ENCODE results near the gene ANKZF1.
A peak's percentile ranks its signal among the peaks of the same experiment; 100 is the strongest.
"Not testable (repeated sequence)": the region's sequence is repeated elsewhere in the genome, so short reads cannot be mapped to it uniquely, and the experiment has no call there.

Gene ANKZF1

DNA sequence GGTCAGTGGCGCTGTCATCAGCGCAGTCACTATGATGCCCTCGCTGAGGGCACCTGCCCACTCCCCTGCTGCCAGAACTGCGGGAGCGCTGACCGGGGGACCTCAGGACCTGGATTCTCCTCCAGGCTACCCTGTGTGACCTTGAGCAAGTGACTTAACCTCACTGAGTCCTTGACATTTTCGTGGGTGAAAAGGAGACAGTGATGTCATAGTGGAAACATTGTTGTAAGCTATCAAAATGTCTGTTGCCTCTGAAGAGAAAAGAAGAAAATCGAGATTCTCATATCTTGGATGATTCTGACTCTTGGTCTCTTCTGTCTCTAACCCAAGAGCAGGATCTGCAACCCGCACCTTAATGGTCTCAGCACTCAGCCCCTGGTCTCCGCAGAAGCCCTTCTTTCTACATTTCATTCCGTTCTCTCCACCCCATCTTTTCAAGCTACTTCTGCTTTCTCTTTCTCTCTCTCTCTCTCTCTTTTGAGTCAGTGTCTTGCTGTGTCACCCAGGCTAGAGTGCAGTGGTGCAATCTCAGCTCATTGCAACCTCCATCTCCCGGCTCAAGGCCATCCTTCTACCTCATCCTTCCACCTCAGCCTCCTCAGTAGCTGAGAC, 25.1 kb downstream of the ANKZF1 start:
- peaks cover 73% of the 10 kb centered on the region for H3K27me3 ChIP-seq (ENCODE audit: control insufficient read depth, insufficient read depth, low read length, poor library complexity, severe bottlenecking)
- H3K36me3 ChIP-seq (ENCODE audit: control insufficient read depth, insufficient read depth, low read length) = no peaks in the 10 kb centered on the region
- no peaks in the 10 kb centered on the region for H3K9me3 ChIP-seq (ENCODE audit: control insufficient read depth, low read length)
- peak overlapping the region; percentile 6 for H3K4me3 ChIP-seq (ENCODE audit: insufficient read depth, low read depth, low read length)
- H3K4me1 ChIP-seq (ENCODE audit: control insufficient read depth, insufficient read depth, low read length) = peaks cover 14% of the 10 kb centered on the region
- H3K27ac ChIP-seq (ENCODE audit: insufficient read depth, low read depth, low read length, poor library complexity, severe bottlenecking) = no peak overlapping the region
- WGBS, 2 experiments = 30 to 32% methylated on average over 12 of the region's 12 CpGs

DNA sequence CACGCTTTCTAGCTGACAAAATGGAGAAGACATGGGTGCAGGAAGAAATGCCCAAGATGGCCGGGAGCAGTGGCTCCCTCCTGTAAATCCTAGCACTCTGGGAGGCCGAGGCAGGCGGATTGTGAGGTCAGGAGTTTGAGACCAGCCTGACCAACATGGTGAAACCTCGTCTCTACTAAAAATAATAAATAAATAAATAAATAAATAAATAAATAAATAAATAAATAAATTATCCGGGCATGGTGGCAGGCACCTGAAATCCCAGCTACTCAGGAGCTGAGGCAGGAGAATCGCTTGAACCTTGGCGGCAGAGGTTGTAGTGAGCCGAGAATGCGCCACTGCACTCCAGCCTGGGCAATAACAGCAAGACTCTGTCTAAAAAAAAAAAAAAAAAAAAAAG, 29.3 kb downstream of the ANKZF1 start:
- 86 to 93% methylated on average over 9 of the region's 10 CpGs for WGBS, 2 experiments
- H3K27me3 ChIP-seq (ENCODE audit: control insufficient read depth, insufficient read depth, low read length, poor library complexity, severe bottlenecking) = peaks cover 58% of the 10 kb centered on the region
- H3K9me3 ChIP-seq (ENCODE audit: control insufficient read depth, low read length); H3K4me1 ChIP-seq (ENCODE audit: control insufficient read depth, insufficient read depth, low read length); H3K36me3 ChIP-seq (ENCODE audit: control insufficient read depth, insufficient read depth, low read length); H3K4me3 ChIP-seq (ENCODE audit: insufficient read depth, low read depth, low read length); H3K27ac ChIP-seq (ENCODE audit: insufficient read depth, low read depth, low read length, poor library complexity, severe bottlenecking): not testable (repeated sequence)

GRCh38 chr2:219261024-219261855, 31.6 kb downstream of the ANKZF1 start:
- Histone ChIP-seq H3K4me1 (ENCODE audit: control insufficient read depth, insufficient read depth, low read length) (peaks cover 1% of the 10 kb centered on the region), H3K27ac (ENCODE audit: insufficient read depth, low read depth, low read length, poor library complexity, severe bottlenecking) (no peak overlapping the region), H3K27me3 (ENCODE audit: control insufficient read depth, insufficient read depth, low read length, poor library complexity, severe bottlenecking) (peaks cover 35% of the 10 kb centered on the region), H3K4me3 (ENCODE audit: insufficient read depth, low read depth, low read length) (no peak overlapping the region), H3K36me3 (ENCODE audit: control insufficient read depth, insufficient read depth, low read length) (no peaks in the 10 kb centered on the region), H3K9me3 (ENCODE audit: control insufficient read depth, low read length) (no peaks in the 10 kb centered on the region)
- WGBS, 2 experiments = 86 to 89% methylated on average over 5 of the region's 5 CpGs

DNA sequence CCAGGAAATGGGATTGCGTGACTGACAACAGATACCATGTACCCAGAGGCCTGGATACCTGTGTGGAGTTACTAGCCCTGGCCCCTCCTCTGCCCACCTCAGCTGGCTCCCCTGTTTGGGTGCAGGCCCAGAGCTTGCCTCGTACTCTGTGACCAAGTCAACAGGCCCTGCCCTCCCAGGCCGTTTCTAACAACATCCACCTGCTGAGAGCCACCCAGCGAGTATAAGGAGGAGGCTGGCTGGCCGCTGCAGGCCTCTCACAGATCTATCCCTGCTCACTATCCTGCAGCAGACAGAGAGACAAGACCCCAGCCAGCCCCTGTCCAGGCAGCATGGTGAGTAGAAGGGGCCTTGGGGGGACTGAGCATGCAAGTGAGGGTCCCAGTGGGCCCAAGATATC, 36.6 kb downstream of the ANKZF1 start:
- no peaks in the 10 kb centered on the region for H3K36me3 ChIP-seq (ENCODE audit: control insufficient read depth, insufficient read depth, low read length)
- H3K27ac ChIP-seq (ENCODE audit: insufficient read depth, low read depth, low read length, poor library complexity, severe bottlenecking) = no peak overlapping the region
- WGBS, 2 experiments = 37 to 49% methylated on average over 5 of the region's 5 CpGs
- no peaks in the 10 kb centered on the region for H3K9me3 ChIP-seq (ENCODE audit: control insufficient read depth, low read length)
- no peak overlapping the region for H3K4me3 ChIP-seq (ENCODE audit: insufficient read depth, low read depth, low read length)
- peaks cover 4% of the 10 kb centered on the region for H3K4me1 ChIP-seq (ENCODE audit: control insufficient read depth, insufficient read depth, low read length)
- peaks cover 15% of the 10 kb centered on the region for H3K27me3 ChIP-seq (ENCODE audit: control insufficient read depth, insufficient read depth, low read length, poor library complexity, severe bottlenecking)

GRCh38 chr2:219266886-219267285, 37.3 kb downstream of the ANKZF1 start:
- no peak overlapping the region for H3K27ac ChIP-seq (ENCODE audit: insufficient read depth, low read depth, low read length, poor library complexity, severe bottlenecking)
- no peaks in the 10 kb centered on the region for H3K36me3 ChIP-seq (ENCODE audit: control insufficient read depth, insufficient read depth, low read length)
- H3K4me3 ChIP-seq (ENCODE audit: insufficient read depth, low read depth, low read length) = no peak overlapping the region
- 87 to 90% methylated on average over 1 of the region's 1 CpG for WGBS, 2 experiments
- H3K9me3 ChIP-seq (ENCODE audit: control insufficient read depth, low read length) = no peaks in the 10 kb centered on the region
- H3K4me1 ChIP-seq (ENCODE audit: control insufficient read depth, insufficient read depth, low read length) = peaks cover 4% of the 10 kb centered on the region
- H3K27me3 ChIP-seq (ENCODE audit: control insufficient read depth, insufficient read depth, low read length, poor library complexity, severe bottlenecking) = peaks cover 9% of the 10 kb centered on the region

DNA sequence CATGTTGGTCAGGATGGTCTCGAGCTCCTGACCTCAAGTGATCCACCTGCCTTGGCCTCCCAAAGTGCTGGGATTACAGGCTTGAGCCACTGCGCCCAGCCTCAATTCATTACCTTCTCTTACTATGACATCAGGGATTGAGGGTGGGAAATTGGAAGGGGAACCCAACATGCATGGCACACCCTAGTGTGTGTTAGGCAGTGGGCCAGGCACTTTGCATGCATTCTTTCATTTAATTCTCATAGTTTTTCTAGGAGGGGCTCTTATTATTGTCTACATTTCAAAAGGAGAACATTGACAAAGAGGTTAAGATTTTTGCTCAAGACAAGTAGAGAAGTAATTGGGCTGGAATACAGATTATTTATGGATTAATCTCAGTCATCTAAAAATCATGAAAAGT, 38.7 kb downstream of the ANKZF1 start:
- Histone ChIP-seq H3K4me1 (ENCODE audit: control insufficient read depth, insufficient read depth, low read length) (peaks cover 4% of the 10 kb centered on the region), H3K36me3 (ENCODE audit: control insufficient read depth, insufficient read depth, low read length) (no peaks in the 10 kb centered on the region), H3K27me3 (ENCODE audit: control insufficient read depth, insufficient read depth, low read length, poor library complexity, severe bottlenecking) (peaks cover 5% of the 10 kb centered on the region), H3K27ac (ENCODE audit: insufficient read depth, low read depth, low read length, poor library complexity, severe bottlenecking) (no peak overlapping the region), H3K4me3 (ENCODE audit: insufficient read depth, low read depth, low read length) (no peak overlapping the region), H3K9me3 (ENCODE audit: control insufficient read depth, low read length) (no peaks in the 10 kb centered on the region)
- 86 to 90% methylated on average over 2 of the region's 2 CpGs for WGBS, 2 experiments

DNA sequence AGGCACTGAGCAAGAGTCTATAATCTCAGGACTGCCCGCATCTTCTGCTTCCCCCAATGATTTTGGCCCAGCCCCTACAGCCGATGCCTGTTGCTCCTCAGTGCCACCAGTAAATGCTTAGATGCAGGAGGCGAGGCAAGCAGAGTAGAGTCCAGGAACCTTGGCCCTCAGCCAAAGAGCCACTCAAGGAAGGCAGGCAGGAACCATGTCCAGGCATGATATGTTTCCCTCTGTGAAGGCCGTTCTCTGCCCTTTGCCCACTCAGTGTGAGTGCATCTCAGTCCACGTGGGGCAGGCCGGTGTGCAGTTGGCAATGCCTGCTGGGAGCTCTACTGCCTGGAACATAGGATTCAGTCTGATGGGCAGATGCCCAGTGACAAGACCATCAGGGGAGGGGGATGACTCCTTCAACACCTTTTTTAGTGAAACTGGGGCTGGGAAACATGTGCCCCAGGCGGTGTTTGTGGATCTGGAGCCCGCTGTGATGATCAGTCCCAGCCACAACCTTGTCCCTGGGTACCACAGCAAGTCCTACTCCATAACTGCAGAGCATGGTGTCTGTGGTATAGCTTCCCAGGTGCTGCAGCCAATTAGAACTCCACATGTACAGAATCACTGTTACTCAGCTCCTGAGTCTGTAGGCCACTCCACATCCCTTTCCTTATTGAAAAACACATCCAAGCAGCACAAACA, 39.9 kb downstream of the ANKZF1 start:
- no peaks in the 10 kb centered on the region for H3K9me3 ChIP-seq (ENCODE audit: control insufficient read depth, low read length)
- H3K27me3 ChIP-seq (ENCODE audit: control insufficient read depth, insufficient read depth, low read length, poor library complexity, severe bottlenecking) = peaks cover 5% of the 10 kb centered on the region
- peaks cover 4% of the 10 kb centered on the region for H3K4me1 ChIP-seq (ENCODE audit: control insufficient read depth, insufficient read depth, low read length)
- no peak overlapping the region for H3K27ac ChIP-seq (ENCODE audit: insufficient read depth, low read depth, low read length, poor library complexity, severe bottlenecking)
- H3K4me3 ChIP-seq (ENCODE audit: insufficient read depth, low read depth, low read length) = no peak overlapping the region
- WGBS, 2 experiments = 87 to 89% methylated on average over 8 of the region's 8 CpGs
- no peaks in the 10 kb centered on the region for H3K36me3 ChIP-seq (ENCODE audit: control insufficient read depth, insufficient read depth, low read length)

- no peaks in the 10 kb centered on the region for H3K9me3 ChIP-seq (ENCODE audit: control insufficient read depth, low read length)
- no peaks in the 10 kb centered on the region for H3K36me3 ChIP-seq (ENCODE audit: control insufficient read depth, insufficient read depth, low read length)
- 91 to 92% methylated on average over 5 of the region's 5 CpGs for WGBS, 2 experiments
- peaks cover 4% of the 10 kb centered on the region for H3K4me1 ChIP-seq (ENCODE audit: control insufficient read depth, insufficient read depth, low read length)
- no peak overlapping the region for H3K4me3 ChIP-seq (ENCODE audit: insufficient read depth, low read depth, low read length)
- peaks cover 5% of the 10 kb centered on the region for H3K27me3 ChIP-seq (ENCODE audit: control insufficient read depth, insufficient read depth, low read length, poor library complexity, severe bottlenecking)
- no peak overlapping the region for H3K27ac ChIP-seq (ENCODE audit: insufficient read depth, low read depth, low read length, poor library complexity, severe bottlenecking)
Observed at GRCh38 chr2:219270055-219270372, 40.4 kb downstream of the ANKZF1 start.

DNA sequence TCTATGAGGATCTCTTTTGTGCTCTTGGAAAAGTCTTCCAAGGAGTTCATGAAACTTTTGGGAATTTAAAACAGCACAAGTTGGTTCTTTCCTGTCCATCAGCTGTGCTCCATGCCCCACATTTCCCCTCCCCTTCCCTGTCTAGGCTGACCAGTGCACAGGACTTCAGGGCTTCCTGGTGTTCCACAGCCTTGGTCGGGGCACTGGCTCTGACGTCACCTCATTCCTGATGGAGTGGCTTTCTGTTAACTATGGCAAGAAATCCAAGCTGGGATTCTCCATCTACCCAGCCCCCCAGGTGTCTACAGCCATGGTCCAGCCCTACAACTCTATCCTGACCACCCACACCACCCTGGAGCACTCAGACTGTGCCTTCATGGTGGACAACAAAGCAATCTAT, 41.4 kb downstream of the ANKZF1 start:
- H3K4me3 ChIP-seq (ENCODE audit: insufficient read depth, low read depth, low read length) = no peak overlapping the region
- H3K9me3 ChIP-seq (ENCODE audit: control insufficient read depth, low read length) = no peaks in the 10 kb centered on the region
- peaks cover 5% of the 10 kb centered on the region for H3K27me3 ChIP-seq (ENCODE audit: control insufficient read depth, insufficient read depth, low read length, poor library complexity, severe bottlenecking)
- no peaks in the 10 kb centered on the region for H3K36me3 ChIP-seq (ENCODE audit: control insufficient read depth, insufficient read depth, low read length)
- WGBS, 2 experiments = 85 to 90% methylated on average over 2 of the region's 2 CpGs
- H3K27ac ChIP-seq (ENCODE audit: insufficient read depth, low read depth, low read length, poor library complexity, severe bottlenecking) = no peak overlapping the region
- peaks cover 4% of the 10 kb centered on the region for H3K4me1 ChIP-seq (ENCODE audit: control insufficient read depth, insufficient read depth, low read length)

- WGBS, 2 experiments = 90 to 91% methylated on average over 4 of the region's 4 CpGs
- Histone ChIP-seq H3K27me3 (ENCODE audit: control insufficient read depth, insufficient read depth, low read length, poor library complexity, severe bottlenecking) (peaks cover 5% of the 10 kb centered on the region), H3K4me3 (ENCODE audit: insufficient read depth, low read depth, low read length) (no peak overlapping the region), H3K4me1 (ENCODE audit: control insufficient read depth, insufficient read depth, low read length) (no peaks in the 10 kb centered on the region), H3K36me3 (ENCODE audit: control insufficient read depth, insufficient read depth, low read length) (no peaks in the 10 kb centered on the region), H3K9me3 (ENCODE audit: control insufficient read depth, low read length) (no peaks in the 10 kb centered on the region), H3K27ac (ENCODE audit: insufficient read depth, low read depth, low read length, poor library complexity, severe bottlenecking) (no peak overlapping the region)
Observed at GRCh38 chr2:219272356-219272755, 42.8 kb downstream of the ANKZF1 start.
